Peyer's patch (tissue), 4 donors: ENCODE data around the gene RRP12. TPM values are rescaled to one million over a fixed set of nuclear protein-coding genes. Genes with fewer than 3 reads are reported as not detected.

Source experiments
- DNase-seq, 3 donors: peaks; one replicate each; pipeline ENCODE4 v3.0.0-alpha.2; 2017 to 2019
- H3K27ac ChIP-seq, 4 donors: fragments of 200-600 bp; sonication (generic); one replicate each; pipeline ENCODE4 v1.5.1; 2016 to 2019
- H3K27me3 ChIP-seq, 2 donors: fragments of 200-600 bp; sonication (generic); one replicate each; pipeline ENCODE4 v1.5.1; 2019
- H3K36me3 ChIP-seq, 3 donors: fragments of 200-600 bp; sonication (generic); one replicate each; pipeline ENCODE4 v1.5.1; 2016 to 2019
- H3K4me1 ChIP-seq, 4 donors: fragments of 200-600 bp; sonication (generic); one replicate each; pipeline ENCODE4 v1.5.1; 2016 to 2019
- H3K4me3 ChIP-seq, 4 donors: fragments of 200-600 bp; sonication (generic); 1 replicate in 3 of 4; 2 replicates in 1 of 4; pipeline ENCODE4 v1.5.1; 2016 to 2019; ENCODE audit warnings: mild to moderate bottlenecking in 1 of 4
- H3K9me3 ChIP-seq, 4 donors: fragments of 200-600 bp; sonication (generic); one replicate each; pipeline ENCODE4 v1.5.1; 2016 to 2019; ENCODE audit warnings: mild to moderate bottlenecking in 1 of 4
- POLR2A ChIP-seq, 2 donors: fragments of 450-650 bp; IDR thresholded peaks; one replicate each; pipeline ENCODE4 v1.5.1; 2017; ENCODE audit warnings: antibody characterized with exemption in 2 of 2, mild to moderate bottlenecking in 2 of 2, moderate library complexity in 2 of 2
- total RNA-seq, 4 donors: library from RNA; depleted of rRNA; stranded (reverse); fragments of >200 nt; gene quantifications; one replicate each; pipeline ENCODE4 v1.1.0, GENCODE V29; 2016
- TF ChIP-seq, protein P1 (sequence below), 6 experiments: fragments of 450-650 bp in 4 of 6; fragments of 200-600 bp in 2 of 6; sonication (generic) in 1 of 6; IDR thresholded peaks; one replicate each; pipeline ENCODE4 v1.5.1; 2017 to 2019; ENCODE audit warnings: antibody characterized with exemption in 6 of 6, mild to moderate bottlenecking in 3 of 6, moderate library complexity in 1 of 6

RRP12 gene, protein sequence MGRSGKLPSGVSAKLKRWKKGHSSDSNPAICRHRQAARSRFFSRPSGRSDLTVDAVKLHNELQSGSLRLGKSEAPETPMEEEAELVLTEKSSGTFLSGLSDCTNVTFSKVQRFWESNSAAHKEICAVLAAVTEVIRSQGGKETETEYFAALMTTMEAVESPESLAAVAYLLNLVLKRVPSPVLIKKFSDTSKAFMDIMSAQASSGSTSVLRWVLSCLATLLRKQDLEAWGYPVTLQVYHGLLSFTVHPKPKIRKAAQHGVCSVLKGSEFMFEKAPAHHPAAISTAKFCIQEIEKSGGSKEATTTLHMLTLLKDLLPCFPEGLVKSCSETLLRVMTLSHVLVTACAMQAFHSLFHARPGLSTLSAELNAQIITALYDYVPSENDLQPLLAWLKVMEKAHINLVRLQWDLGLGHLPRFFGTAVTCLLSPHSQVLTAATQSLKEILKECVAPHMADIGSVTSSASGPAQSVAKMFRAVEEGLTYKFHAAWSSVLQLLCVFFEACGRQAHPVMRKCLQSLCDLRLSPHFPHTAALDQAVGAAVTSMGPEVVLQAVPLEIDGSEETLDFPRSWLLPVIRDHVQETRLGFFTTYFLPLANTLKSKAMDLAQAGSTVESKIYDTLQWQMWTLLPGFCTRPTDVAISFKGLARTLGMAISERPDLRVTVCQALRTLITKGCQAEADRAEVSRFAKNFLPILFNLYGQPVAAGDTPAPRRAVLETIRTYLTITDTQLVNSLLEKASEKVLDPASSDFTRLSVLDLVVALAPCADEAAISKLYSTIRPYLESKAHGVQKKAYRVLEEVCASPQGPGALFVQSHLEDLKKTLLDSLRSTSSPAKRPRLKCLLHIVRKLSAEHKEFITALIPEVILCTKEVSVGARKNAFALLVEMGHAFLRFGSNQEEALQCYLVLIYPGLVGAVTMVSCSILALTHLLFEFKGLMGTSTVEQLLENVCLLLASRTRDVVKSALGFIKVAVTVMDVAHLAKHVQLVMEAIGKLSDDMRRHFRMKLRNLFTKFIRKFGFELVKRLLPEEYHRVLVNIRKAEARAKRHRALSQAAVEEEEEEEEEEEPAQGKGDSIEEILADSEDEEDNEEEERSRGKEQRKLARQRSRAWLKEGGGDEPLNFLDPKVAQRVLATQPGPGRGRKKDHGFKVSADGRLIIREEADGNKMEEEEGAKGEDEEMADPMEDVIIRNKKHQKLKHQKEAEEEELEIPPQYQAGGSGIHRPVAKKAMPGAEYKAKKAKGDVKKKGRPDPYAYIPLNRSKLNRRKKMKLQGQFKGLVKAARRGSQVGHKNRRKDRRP (N-terminal part only)
- 10 to 100 TPM in 3 of 4 donors, 1 to 10 TPM in 1; 9.1 to 42.9 (median 22.5) TPM for total RNA-seq

DNA sequence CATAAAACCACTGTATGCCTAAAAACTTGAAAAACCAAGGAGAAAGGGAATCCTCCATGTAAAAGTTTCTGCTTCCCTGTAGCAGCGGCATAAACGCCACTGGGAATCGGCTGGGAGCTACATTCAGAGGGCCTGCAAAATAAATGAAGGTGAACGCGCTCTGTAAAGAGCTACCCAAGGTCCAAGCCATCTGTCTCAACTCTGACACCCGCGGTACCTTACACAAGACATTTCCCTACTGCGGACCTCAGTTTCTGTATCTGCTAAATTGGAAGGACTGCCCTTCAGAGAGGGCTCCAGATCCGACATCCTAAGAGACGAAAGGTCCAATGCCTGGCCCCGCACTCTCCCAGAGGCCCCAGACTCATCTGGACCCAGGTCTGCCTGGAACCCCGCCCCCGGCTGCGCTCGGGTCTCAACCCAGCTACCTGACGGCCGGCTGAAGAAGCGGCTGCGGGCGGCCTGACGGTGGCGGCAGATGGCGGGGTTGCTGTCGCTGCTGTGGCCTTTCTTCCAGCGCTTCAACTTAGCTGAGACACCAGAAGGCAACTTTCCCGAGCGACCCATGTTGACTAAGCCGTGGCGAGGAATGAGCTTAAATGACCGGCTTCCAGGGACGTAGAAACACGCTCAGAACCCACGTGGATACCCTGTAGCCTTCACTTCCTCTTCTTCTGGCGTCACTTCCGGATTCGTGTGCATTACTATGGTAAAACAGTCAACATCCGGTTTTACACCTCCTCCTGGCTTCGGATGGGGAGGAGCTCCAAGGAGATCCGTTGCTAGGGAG lies at the start of gene RRP12:
TSS of gene RRP12 (minus strand) at position 676 of the 790 bp plus-strand sequence. CDS start at position 567, 109 bp downstream.
- Histone ChIP-seq H3K36me3 (peaks cover 0 to 10% (median 0%) of the 10 kb centered on the region in 3 donors), H3K4me1 (peaks cover 0 to 11% (median 7%) of the 10 kb centered on the region in 4 donors), H3K27me3 (no peaks in the 10 kb centered on the region), H3K4me3 (peak within 1 kb of the TSS; percentile 72 to 92 (median 78)), H3K27ac (peak within 1 kb of the TSS; percentile 62 to 83 (median 72)), H3K9me3 (no peaks in the 10 kb centered on the region)
- peak in 1 of 2 donors; percentile 37 for TF ChIP-seq POLR2A (IDR thresholded peaks at IDR 0.05)
- TF ChIP-seq, protein P1, sequence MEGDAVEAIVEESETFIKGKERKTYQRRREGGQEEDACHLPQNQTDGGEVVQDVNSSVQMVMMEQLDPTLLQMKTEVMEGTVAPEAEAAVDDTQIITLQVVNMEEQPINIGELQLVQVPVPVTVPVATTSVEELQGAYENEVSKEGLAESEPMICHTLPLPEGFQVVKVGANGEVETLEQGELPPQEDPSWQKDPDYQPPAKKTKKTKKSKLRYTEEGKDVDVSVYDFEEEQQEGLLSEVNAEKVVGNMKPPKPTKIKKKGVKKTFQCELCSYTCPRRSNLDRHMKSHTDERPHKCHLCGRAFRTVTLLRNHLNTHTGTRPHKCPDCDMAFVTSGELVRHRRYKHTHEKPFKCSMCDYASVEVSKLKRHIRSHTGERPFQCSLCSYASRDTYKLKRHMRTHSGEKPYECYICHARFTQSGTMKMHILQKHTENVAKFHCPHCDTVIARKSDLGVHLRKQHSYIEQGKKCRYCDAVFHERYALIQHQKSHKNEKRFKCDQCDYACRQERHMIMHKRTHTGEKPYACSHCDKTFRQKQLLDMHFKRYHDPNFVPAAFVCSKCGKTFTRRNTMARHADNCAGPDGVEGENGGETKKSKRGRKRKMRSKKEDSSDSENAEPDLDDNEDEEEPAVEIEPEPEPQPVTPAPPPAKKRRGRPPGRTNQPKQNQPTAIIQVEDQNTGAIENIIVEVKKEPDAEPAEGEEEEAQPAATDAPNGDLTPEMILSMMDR (IDR thresholded peaks at IDR 0.05) = no peak
- peak; percentile 76 to 96 (median 89) for DNase-seq

DNA sequence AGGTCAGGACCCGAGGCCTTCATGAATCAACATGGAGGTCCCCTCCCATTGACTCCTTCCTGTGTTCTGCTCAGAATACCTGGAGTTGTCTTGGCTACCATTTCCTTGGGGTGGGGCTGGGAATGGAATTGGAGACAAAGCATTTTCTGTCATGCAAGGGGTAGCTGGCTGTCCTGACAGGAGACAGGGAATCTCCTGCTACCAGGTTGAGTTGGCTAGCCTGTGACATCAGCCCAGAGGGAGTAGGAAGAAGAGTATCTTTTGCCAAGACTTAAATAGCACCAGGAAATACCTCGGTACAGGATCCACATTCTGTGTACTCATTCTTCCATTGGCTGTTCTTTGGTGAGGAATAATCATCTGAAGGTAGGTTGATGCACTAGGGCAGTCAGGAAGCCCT lies 49.7 kb upstream of the RRP12 start:
- no peak overlapping the region for H3K27ac ChIP-seq
- no peaks in the 10 kb centered on the region for H3K27me3 ChIP-seq
- TF ChIP-seq POLR2A (IDR thresholded peaks at IDR 0.05) = no peak
- TF ChIP-seq, protein P1 (IDR thresholded peaks at IDR 0.05) = no peak
- H3K9me3 ChIP-seq = no peaks in the 10 kb centered on the region
- H3K36me3 ChIP-seq = peaks cover 0 to 28% (median 0%) of the 10 kb centered on the region in 3 donors
- no peak overlapping the region for H3K4me3 ChIP-seq
- DNase-seq = no peak
- H3K4me1 ChIP-seq = peaks cover 0 to 23% (median 6%) of the 10 kb centered on the region in 4 donors

DNA sequence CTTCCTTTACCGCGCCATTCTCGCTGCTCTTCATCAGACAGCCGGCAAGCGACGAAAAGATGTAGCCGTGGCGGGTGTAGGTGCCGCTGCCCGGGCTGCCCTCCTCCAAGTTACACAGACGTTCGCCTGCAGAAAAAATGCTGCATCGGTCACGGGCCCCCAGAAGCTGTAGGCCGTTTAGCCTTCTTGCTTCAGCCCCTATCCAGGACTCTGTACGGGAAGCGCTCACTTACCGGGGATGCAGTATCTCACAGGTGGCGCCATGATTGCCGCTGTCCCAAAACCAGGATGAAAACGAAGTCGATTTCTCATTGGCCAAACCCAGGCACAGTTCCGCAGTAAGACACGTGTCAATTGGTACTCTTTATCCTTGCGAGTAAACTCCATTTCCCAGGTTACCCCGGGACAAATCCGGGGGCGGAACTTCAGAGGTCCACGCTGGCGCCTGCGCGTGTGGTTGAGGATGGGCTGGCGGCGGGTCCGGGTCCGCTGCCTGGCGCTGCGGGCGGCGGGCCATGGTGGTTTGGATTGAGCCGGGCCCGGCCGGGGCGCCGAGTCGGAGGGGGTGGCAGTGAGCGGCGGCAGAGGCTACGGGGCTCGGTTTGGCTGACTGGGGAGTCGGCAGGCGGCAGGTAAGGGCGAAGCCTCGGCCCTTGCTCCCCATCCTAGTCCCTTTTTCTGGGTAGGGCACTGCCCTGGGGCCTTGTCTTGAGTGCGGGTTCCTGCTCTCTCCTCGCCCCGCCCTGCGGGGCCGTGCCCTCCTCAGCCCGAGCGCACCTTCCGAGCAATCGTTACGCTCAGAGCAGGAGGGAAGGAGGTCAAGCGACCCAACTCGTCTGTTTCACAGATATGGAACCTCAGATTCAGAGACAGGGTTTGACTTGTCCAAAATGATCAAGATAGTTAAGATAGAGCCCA lies 44.8 kb upstream of the RRP12 start, which contains the start of the genes EXOSC1 and ZDHHC16:
TSS of gene EXOSC1 (minus strand) at position 285 of the 918 bp plus-strand sequence. CDS start at position 264, 21 bp downstream.
TSS of gene ZDHHC16 (plus strand) at position 454 of the 918 bp plus-strand sequence. CDS start 5,501 bp downstream, outside the sequence.
- Histone ChIP-seq H3K27ac (peak within 1 kb of the TSS; percentile 68 to 87 (median 72)), H3K36me3 (peaks cover 0 to 11% (median 0%) of the 10 kb centered on the region in 3 donors), H3K27me3 (no peaks in the 10 kb centered on the region), H3K4me3 (peak within 1 kb of the TSS; percentile 73 to 96 (median 92)), H3K9me3 (no peaks in the 10 kb centered on the region), H3K4me1 (peaks cover 0 to 31% (median 12%) of the 10 kb centered on the region in 4 donors)
- peak; percentile 47 to 68 for TF ChIP-seq POLR2A (IDR thresholded peaks at IDR 0.05)
- TF ChIP-seq, protein P1 (IDR thresholded peaks at IDR 0.05) = no peak
- peak; percentile 91 to 97 (median 92) for DNase-seq

DNA sequence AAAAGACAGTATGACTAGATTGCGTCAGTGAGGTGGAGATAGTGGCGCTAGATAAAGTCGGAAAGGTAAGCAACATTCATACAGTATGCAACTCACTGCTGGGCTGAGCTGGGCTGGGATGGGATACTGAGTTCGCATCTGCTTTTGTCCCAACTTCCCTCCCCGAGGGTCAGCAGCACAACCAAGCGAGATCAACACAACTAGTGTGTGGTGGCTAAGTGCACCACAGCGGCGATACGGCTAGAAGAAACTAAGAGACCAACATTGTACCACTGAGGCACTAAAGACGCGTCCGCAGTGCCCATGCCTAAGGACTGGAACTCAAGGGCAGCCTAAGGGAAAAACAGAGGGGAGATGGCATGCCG lies 44.2 kb upstream of the RRP12 start:
- Histone ChIP-seq H3K36me3 (peaks cover 0 to 18% (median 0%) of the 10 kb centered on the region in 3 donors), H3K9me3 (no peaks in the 10 kb centered on the region), H3K4me1 (peaks cover 0 to 31% (median 12%) of the 10 kb centered on the region in 4 donors), H3K27me3 (no peaks in the 10 kb centered on the region), H3K27ac (peak overlapping the region; percentile 42 to 87 (median 56)), H3K4me3 (peak overlapping the region; percentile 73 to 96 (median 92))
- DNase-seq = no peak
- TF ChIP-seq, protein P1 (IDR thresholded peaks at IDR 0.05) = no peak
- no peak for TF ChIP-seq POLR2A (IDR thresholded peaks at IDR 0.05)
